ENCODE results near the gene SORBS2. TPM values are rescaled to one million over a fixed set of nuclear protein-coding genes. Genes with fewer than 3 reads are reported as not detected.

Gene SORBS2
- total and polyA plus RNA-seq, 2 of the 8 experiments (the other 6 are each of a cell fraction or from before 2014, with no cell fraction given), result 73.0 to 87.1 TPM

- no peak overlapping the region for H3K4me2 ChIP-seq (ENCODE audit: insufficient read depth in 1 of 2, low read depth in 2 of 2, low read length in 2 of 2)
- no peak for DNase-seq (ENCODE audit: low read depth in 1 of 2, low spot score in 2 of 2)
- no peak for TF ChIP-seq BCL11A (IDR thresholded peaks at IDR 0.05; ENCODE audit: low read depth in 2 of 2, low read length in 2 of 2)
- TF ChIP-seq CREB1 (IDR thresholded peaks at IDR 0.05), result no peak
- TF ChIP-seq RBBP5 (IDR thresholded peaks at IDR 0.05; ENCODE audit: borderline replicate concordance, low read depth, low read length), result no peak
- TF ChIP-seq EP300 (IDR thresholded peaks at IDR 0.05; ENCODE audit: borderline replicate concordance in 1 of 2, low read depth in 2 of 2, low read length in 2 of 2), result no peak
- TF ChIP-seq ZNF274 (IDR thresholded peaks at IDR 0.05; ENCODE audit: borderline replicate concordance, extremely low read depth, low read length), result no peak
- no peak for TF ChIP-seq SP1 (IDR thresholded peaks at IDR 0.05; ENCODE audit: low read depth, low read length)
- TF ChIP-seq CHD2 (IDR thresholded peaks at IDR 0.05; ENCODE audit: low read length), result no peak
- TF ChIP-seq MAFK (IDR thresholded peaks at IDR 0.05; ENCODE audit: low read depth, low read length), result no peak
- no peak for TF ChIP-seq SAP30 (IDR thresholded peaks at IDR 0.05; ENCODE audit: insufficient read depth, insufficient replicate concordance, low read length)
- TF ChIP-seq SP4 (IDR thresholded peaks at IDR 0.05; ENCODE audit: low read length), result no peak
- no peak for TF ChIP-seq NRF1 (IDR thresholded peaks at IDR 0.05; ENCODE audit: low read depth, low read length)
- no peak for TF ChIP-seq KDM4A (IDR thresholded peaks at IDR 0.05; ENCODE audit: low read depth, low read length, severe bottlenecking)
- TF ChIP-seq GTF2F1 (IDR thresholded peaks at IDR 0.05; ENCODE audit: borderline replicate concordance, low read depth, low read length), result no peak
- no peak for TF ChIP-seq RXRA (IDR thresholded peaks at IDR 0.05; ENCODE audit: insufficient read depth, low read depth, low read length)
- TF ChIP-seq JUN (IDR thresholded peaks at IDR 0.05; ENCODE audit: low read depth, low read length), result no peak
Measured at GRCh38 chr4:185833055-185833598, 21.1 kb upstream of the SORBS2 start.

More at GRCh38 chr4:185833055-185833598, 21.1 kb upstream of the SORBS2 start:
- no peak overlapping the region for H4K91ac ChIP-seq (replicated peaks; ENCODE audit: insufficient read length, low read length)
- H3K4me3 ChIP-seq (ENCODE audit: extremely low read depth in 1 of 4, insufficient read depth in 2 of 4, low read depth in 3 of 4, low read length in 4 of 4), result no peak overlapping the region
- H3K23me2 ChIP-seq (ENCODE audit: low read depth, low read length), result no peaks in the 10 kb centered on the region
- H3K79me2 ChIP-seq (ENCODE audit: control insufficient read depth in 1 of 2, insufficient read depth in 2 of 2, low read length in 2 of 2), result no peaks in the 10 kb centered on the region
- H3K18ac ChIP-seq (ENCODE audit: extremely low read depth, low read length), result no peak overlapping the region
- H2BK120ac ChIP-seq (replicated peaks; ENCODE audit: low read depth, low read length), result peak overlapping the region; percentile 80
- H4K8ac ChIP-seq (ENCODE audit: extremely low read depth, insufficient read depth, low read length), result no peak overlapping the region
- no peak overlapping the region for H2AK5ac ChIP-seq (ENCODE audit: low read depth, low read length)
- no peak overlapping the region for H3K14ac ChIP-seq (ENCODE audit: insufficient read length)
- H3K9me3 ChIP-seq (ENCODE audit: insufficient read depth in 2 of 2, low read depth in 1 of 2, low read length in 1 of 2), result peaks cover 0 to 2% of the 10 kb centered on the region in 2 experiments; a peak in 1 of 4 replicates
- H4K5ac ChIP-seq (ENCODE audit: insufficient read length, low read depth, low read length), result no peak overlapping the region
- peaks cover 5 to 16% (median 14%) of the 10 kb centered on the region in 4 experiments for H3K4me1 ChIP-seq (replicated peaks in 1 of 4; ENCODE audit: control insufficient read depth in 3 of 4, insufficient read depth in 4 of 4, low read length in 3 of 4)
- CTCF ChIA-PET (ENCODE audit: partially characterized antibody), result interaction anchor here (0.6 to 0.8 kb wide), 2 partner anchors 193 to 237 kb away, joined by 3 read pairs; no protein-coding TSS in a partner anchor
- H2BK5ac ChIP-seq (ENCODE audit: low read depth, low read length), result no peak overlapping the region; the same call in 1 of the 2 replicates
- FAIRE-seq, result no peak
- H3K27ac ChIP-seq (ENCODE audit: low read depth, low read length), result no peak overlapping the region
- H2BK15ac ChIP-seq (ENCODE audit: low read length), result no peak overlapping the region
- H3K4ac ChIP-seq (replicated peaks; ENCODE audit: insufficient read length, low read depth, low read length), result peak overlapping the region; percentile 70
- peak overlapping the region; percentile 63; the same call in 1 of the 2 replicates for H2BK20ac ChIP-seq (ENCODE audit: low read length)
- no peak overlapping the region for H2BK12ac ChIP-seq (ENCODE audit: low read depth, low read length)
- H3K36me3 ChIP-seq (ENCODE audit: control insufficient read depth in 2 of 4, insufficient read depth in 4 of 4, low read length in 3 of 4), result no peaks in the 10 kb centered on the region
- no peak overlapping the region for H2AFZ ChIP-seq (ENCODE audit: low read length)
- POLR2A ChIA-PET (ENCODE audit: partially characterized antibody), result no interaction called here
- H3K56ac ChIP-seq (replicated peaks; ENCODE audit: insufficient read length, low read depth, low read length), result no peak overlapping the region
- H3K27me3 ChIP-seq (replicated peaks in 1 of 4; ENCODE audit: control insufficient read depth in 3 of 4, extremely low read depth in 1 of 4, insufficient read depth in 3 of 4, low read length in 3 of 4), result no peaks in the 10 kb centered on the region
- no peak overlapping the region; a peak in 1 of 7 replicates for H3K9ac ChIP-seq (replicated peaks in 1 of 4; ENCODE audit: extremely low read depth in 1 of 4, low read depth in 3 of 4, low read length in 3 of 4)
- H3K79me1 ChIP-seq (ENCODE audit: low read depth, low read length), result no peaks in the 10 kb centered on the region
- H4K20me1 ChIP-seq (replicated peaks in 1 of 2; ENCODE audit: control insufficient read depth in 1 of 2, insufficient read depth in 2 of 2, low read length in 2 of 2), result no peaks in the 10 kb centered on the region
- H3K23ac ChIP-seq (ENCODE audit: insufficient read length), result no peak overlapping the region
